WI38 (cell line): ENCODE data around the gene RABL3.
"Not testable (repeated sequence)": the region's sequence is repeated elsewhere in the genome, so short reads cannot be mapped to it uniquely, and the experiment has no call there.

Experiments
- H3K4me3 ChIP-seq: 2 replicates; pipeline ENCODE4 v1.5.1; 2011; ENCODE audit warnings: low read depth, mild to moderate bottlenecking, control low read depth, low read length
- CTCF ChIP-seq: IDR thresholded peaks from 2 replicates; pipeline ENCODE4 v1.5.1; 2012; ENCODE audit warnings: low read depth, mild to moderate bottlenecking, control low read depth, low read length

The RABL3 gene

GRCh38 chr3:120726791-120727190 is 15.5 kb downstream of the RABL3 start:
- no peak overlapping the region for H3K4me3 ChIP-seq
- TF ChIP-seq CTCF: no peak

GRCh38 chr3:120719167-120719834 is 23.0 kb downstream of the RABL3 start:
- not testable (repeated sequence) for H3K4me3 ChIP-seq

- no peak overlapping the region for H3K4me3 ChIP-seq
- no peak for TF ChIP-seq CTCF
These were observed 29.1 kb downstream of the RABL3 start for GRCh38 chr3:120713262-120713661.

- no peak overlapping the region for H3K4me3 ChIP-seq
- no peak for TF ChIP-seq CTCF
These were observed 31.9 kb downstream of the RABL3 start for GRCh38 chr3:120710369-120710768.

- no peak for TF ChIP-seq CTCF
- H3K4me3 ChIP-seq: no peak overlapping the region
These were observed 33.9 kb downstream of the RABL3 start for GRCh38 chr3:120708408-120708807.

- H3K4me3 ChIP-seq: no peak overlapping the region
- no peak for TF ChIP-seq CTCF
These were observed 35.4 kb downstream of the RABL3 start for GRCh38 chr3:120706950-120707349.

- TF ChIP-seq CTCF: no peak
These were observed 36.3 kb downstream of the RABL3 start for GRCh38 chr3:120705884-120706582.

More at GRCh38 chr3:120705884-120706582, 36.3 kb downstream of the RABL3 start:
- H3K4me3 ChIP-seq: no peak overlapping the region
